Activated gamma-delta T cell treated with anti-CD3 and anti-CD28 coated beads, Interleukin-2, amount 50 U/mL, for 16 hours (primary cell): ENCODE data around the gene COX7A2L.
"Not testable (repeated sequence)": the region's sequence is repeated elsewhere in the genome, so short reads cannot be mapped to it uniquely, and the experiment has no call there.

Source experiments
- DNase-seq: peaks from one replicate; pipeline ENCODE4 v3.0.0-alpha.2; 2020; ENCODE audit warnings: low read depth

Gene COX7A2L

DNA sequence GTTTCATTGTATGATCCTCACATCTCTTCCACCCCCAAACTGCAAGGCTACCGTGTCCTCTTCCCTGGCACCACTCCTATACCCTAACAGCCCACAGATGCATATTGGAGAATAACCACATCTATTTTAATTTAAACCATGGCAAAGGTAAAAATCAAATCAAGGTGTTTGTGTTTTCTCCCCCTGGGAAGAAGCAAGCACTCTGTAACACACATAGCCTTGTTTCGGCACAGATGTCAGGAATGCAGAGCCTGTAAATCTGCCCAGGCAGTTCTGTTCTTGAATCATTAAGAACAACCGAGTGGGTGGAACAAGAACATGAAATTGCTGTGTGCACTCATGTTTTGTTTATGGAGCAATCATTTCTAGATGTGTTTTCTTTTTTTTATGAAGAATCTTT is 6.8 kb upstream of the COX7A2L start:
- DNase-seq, result no peak

DNA sequence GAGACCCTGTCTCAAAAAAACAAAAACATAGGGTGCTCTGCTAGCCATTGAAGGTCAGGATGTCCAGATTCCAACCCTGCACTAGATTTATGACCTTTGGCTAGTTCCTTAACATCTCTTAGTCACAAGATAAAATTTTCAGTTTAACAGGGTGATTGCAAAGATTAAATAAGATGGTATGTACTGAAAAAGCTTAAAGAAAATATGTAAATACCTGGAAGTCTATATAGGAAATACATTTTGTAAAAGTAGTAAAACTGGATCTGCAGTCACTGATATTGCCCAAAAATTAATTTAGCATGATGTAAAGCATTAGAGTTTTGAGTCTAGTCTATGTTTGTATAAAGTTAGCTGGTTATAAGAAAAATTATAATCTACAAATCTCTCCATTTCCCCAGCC is 5.4 kb upstream of the COX7A2L start:
- no peak for DNase-seq

DNA sequence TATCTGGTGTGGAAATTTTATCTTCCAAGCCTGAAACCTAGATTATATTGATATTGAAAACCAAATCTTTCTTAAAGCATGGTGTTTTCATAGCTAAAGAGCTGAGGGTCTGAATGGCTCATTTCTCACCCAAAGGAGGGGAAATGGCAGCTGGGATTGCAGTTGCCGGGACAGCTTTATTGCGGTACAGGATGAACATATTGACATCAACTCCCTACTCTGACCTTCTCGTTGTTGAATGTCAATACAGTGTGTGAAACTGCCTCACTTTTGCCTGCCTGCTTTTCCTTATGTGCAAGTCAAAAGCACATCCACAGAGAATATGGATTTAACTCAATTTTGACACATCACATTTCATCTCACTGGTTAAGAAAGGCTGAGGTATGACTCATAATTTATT is 3.6 kb upstream of the COX7A2L start:
- DNase-seq, result no peak

DNA sequence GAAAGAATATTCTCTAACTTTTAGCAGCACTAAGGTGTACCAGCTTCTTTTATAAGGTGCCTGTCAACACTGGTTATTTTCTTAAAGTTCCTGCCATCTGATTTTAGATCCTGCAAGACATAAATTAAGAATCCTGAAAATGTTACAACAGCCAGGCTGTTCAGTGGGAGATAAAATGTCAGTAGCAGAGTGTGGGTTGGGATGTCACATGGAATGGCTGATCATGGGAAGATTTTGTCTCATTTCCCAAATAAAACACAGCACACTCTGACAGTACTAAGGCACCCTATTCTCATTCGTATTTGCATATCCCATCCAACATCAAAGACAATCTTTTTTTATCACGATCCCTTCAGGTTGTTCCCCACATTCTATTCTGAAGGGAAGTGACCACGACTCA is 2.4 kb upstream of the COX7A2L start:
- DNase-seq, result no peak

DNA sequence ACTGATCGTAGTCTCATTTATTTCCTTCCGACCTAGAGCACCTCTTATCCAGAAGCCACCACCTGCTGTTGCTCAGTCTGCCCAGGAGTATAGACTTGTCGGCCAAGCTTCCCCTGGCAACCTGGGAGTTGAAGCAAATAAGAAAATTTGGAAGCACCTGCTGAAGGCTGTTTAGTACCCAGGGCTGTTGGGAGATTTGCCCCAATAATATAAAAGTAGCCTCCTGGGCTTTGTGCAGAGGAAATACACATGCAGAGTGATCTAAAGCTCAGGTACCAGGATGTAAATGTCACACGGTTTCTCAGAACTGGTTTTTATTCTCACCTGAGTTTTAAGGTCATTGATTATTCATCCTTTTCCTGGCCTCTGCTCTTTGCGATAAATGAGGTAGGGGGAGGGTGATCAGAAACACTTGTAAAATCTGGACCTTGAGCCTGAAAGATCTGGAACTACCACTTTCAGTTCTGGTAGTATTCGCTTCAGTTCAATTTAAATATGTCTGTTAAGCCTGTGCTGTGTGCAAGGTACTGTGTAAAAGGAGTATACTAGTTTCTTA is 789 bp upstream of the COX7A2L start:
- DNase-seq, result no peak

DNA sequence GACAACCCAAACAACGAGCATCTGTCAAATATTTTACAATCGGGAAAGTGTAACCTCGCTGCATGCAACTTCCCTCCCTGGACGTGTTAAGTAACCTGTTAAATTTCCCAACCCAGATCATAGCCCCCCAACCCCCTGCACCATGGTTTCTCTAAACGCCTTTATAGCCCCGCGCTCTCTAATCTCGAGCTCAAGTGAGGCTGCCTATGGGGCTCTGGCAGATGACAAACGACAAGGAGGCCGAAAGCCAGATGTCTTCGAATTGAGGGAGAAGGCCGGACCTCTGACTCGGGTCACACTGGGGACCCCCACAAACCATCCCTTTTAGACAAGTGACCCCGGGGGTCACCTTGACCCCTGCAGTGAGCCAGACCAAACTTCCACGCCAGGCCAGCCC is 526 bp downstream of the COX7A2L start:
- DNase-seq, result no peak

DNA sequence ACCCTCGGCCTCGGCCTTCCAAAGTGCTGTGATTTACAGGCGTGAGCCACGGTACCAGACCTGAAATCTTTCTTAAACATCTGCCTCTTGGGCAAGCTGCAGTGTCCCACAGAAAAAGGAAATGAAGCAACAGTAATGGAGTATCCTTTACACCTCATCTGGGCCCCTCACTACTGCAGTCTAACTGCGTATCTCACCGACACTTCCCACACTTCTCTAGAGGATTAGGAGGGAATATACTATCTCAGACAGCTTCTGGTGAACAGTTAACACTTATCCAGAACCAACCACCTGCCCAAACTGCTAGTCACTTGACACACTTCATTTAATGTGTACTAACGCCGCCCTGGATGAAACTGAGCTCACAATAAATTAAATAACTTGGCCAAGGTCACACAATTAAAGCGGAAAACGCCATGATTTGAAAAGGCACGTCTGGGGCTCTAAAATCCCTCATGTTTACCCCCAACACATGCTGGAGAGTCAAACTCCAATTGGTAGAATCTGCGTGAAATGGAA is 993 bp downstream of the COX7A2L start:
- no peak for DNase-seq

DNA sequence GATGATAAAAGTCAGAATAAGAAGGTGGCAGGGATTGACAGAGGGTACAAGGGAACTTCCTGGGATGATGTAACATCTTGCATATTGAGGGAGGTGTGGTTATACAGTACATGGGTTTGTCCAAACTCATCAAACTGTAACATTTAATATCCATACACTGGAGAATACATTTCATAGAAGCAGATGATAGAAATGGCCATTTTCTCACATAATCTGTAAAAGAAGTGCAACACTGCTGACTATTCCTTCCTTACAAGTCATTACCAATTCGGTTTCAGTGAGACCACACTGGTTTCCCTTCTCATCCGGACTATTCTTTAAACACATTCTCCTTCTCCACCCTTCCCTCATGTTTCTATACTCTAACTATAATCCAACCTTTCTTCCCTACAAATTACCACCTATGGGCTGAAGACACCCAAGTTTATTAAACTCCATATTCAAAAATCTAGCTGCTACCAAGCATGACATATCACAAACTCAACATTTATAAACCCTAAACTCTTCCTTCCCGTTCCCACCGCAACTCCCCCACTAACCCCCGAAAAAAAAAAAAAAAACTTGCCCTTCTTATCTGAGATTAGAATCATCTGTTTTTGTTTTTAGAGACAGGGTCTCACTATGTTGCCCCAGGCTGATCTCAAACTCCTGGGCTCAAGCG is 1.6 kb downstream of the COX7A2L start:
- no peak for DNase-seq

DNA sequence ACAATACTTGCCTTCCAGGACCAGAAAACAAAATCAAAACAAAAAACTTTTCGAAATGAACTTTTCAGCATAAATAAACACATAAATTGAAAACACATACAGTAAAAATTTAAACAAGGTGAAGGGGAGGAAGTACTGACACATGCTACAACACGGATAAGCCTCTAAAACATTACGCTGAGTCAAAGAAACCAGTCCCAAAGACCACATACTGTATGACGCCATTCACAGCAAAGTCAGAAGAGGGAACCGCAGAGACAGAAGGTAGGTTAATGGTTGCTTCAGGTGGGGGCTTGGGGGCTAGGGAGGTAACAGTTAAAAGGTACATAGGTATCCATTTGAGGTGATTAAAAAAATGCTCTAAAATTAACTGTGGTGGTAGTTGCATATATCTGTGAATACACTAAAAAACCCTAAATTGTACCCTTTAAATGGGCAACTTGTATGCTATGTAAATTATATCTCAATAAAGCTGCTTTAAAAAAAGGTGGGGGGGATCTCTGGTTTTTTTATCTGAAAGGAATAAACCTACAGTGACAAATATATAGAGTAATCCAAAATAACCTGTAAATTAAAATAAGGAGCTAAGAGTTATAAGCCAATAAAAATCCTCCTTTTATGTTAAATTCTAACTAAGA is 7.1 kb downstream of the COX7A2L start:
- DNase-seq, result no peak

DNA sequence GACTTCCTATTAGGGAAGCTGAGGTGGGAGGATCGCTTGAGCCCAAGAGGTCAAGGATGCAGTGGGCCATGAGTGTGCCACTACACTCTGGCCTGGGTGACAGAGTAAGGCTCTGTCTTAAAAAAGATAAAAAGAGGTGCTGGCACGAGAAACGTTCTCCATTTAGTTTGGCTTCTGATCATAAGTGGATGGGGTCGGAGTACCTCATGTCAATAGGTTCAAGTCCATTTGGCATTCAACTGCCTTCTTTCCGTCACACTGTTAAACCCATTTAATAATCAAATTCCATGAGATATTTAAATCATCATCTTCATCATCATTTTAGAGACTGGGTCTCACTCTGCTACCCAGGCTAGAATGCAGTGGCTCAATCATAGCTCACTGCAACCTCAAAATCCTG is 9.2 kb downstream of the COX7A2L start:
- no peak for DNase-seq

DNA sequence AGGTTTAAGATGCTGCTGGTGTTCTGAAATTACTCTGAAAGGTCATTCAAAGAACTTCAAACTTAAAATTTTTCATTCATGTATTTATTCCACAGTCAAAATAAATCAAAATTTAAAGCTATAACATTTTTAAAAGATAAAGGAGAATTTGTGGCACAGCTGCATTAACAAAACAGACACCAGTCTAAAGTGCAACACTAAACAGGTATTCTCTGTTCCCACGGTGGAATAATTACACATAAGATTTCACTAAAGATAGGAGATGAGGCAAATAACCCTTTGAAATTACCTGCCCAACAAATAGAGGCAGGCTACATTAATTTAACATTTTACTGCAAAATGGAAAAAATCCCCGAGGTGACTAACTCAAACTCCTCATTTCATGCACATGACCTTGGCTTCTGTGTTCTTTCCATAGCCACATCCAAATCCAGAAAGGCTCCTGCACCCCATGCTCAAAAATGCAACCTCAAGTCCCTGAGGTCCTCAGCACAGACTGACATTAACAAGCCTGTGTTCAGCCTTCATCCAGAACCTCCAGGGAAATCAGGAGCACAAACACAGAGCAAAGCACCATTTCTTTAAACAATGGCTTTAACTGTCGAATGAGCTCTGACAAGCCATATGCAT is 10.5 kb downstream of the COX7A2L start:
- DNase-seq, result no peak

DNA sequence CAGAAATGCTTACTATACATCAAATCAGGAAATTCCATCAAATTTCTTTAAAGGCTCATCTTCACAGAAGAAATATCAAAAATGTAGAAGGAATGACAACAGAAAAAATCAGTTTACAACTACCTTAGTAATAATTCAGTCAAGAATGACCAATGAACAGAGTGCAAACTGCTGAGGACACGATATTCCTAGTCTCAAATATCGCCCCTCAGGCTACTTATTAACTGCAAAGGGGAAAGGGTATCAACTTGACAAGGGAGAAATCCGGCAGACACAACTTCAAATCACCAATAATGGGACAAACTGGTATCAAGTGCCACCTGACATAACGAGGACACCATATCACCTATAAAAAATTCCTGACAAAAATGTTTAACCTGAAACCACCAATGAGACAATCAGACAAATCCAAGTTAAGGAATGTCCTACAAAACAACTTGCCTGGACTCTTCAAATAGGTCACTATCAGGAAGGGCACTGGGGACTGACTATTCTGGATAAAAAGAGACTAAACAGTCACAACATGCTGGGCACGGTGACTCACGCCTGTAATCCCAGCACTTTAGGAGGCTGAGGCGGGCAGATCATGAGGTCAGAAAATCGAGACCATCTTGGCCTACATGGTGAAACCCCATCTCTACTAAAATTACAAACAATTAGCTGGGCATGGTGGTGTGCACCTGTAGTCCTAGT is 12.8 kb downstream of the COX7A2L start:
- no peak for DNase-seq

DNA sequence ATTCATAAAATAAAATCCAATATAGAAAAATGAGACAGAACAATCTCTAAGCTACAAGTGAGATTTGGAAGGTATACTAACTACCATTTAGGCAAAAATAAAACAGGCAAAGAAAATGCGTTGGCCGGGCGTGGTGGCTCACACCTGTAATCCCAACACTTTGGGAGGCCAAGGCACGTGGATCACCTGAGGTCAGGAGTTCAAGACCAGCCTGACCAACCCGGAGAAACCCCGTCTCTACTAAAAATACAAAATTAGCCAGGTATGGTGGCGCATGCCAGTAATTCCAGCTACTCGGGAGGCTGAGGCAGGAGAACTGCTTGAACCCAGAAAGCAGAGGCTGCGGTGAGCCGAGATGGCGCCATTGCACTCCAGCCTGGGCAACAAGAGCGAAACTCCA is 13.5 kb downstream of the COX7A2L start:
- not testable (repeated sequence) for DNase-seq

DNA sequence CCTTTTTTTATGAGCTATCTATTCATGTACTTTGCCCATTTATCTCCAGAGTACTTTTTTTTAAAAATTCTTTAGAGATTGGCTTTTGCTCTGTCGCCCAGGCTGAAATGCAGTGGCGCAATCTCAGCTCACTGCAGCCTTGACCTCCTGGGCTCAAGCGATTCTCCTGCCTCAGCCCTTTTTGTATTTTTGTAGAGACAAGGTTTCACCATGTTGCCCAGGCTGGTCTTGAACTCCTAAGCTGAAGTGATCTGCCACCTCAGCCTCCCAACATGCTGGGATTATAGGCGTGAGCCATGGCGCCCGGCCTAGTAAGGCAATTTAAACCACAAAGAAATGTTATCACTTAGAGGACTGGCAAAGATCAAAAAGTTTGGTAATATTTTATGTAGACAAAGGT is 14.2 kb downstream of the COX7A2L start:
- not testable (repeated sequence) for DNase-seq

DNA sequence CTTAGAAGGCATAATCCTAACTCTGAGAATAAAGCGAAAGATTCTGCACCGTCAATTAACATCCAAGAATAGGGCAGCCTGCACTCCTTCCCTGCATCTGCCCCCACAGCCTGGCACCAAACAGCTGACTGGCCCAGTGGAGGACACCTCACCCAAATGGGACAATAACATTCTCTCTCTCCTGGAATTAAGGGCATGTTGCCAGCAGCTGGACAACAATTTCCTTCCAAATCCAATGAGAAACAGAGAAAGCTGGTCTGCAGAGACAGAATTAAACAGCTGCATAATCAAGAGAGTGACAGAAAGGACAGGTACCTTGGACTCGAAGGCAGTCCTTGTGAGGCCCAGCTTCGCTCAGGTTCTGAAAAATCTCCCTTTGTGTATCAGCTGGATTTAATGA is 15.0 kb downstream of the COX7A2L start:
- no peak for DNase-seq

DNA sequence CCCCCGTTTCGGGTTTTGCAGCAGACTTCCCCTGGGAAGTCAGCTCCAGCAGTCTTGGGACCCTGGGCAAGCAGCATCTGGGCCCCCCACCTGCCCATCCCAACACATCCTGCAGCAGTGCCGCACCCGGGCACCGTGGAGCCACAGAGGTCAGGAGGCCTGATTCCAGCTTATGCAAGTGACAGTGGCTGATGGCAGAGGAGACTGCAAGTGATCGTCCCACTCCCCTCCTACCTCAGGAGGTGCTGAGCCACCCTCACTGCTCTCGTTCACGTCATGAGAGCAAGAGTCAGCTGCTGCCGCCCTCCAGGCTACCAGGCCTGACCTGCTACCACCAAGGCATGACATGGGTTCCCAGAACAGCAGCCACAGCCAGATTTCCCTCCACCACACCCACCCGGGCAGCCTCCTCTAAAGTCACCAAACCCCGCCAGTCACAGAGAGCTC is 18.2 kb downstream of the COX7A2L start:
- DNase-seq, result no peak

DNA sequence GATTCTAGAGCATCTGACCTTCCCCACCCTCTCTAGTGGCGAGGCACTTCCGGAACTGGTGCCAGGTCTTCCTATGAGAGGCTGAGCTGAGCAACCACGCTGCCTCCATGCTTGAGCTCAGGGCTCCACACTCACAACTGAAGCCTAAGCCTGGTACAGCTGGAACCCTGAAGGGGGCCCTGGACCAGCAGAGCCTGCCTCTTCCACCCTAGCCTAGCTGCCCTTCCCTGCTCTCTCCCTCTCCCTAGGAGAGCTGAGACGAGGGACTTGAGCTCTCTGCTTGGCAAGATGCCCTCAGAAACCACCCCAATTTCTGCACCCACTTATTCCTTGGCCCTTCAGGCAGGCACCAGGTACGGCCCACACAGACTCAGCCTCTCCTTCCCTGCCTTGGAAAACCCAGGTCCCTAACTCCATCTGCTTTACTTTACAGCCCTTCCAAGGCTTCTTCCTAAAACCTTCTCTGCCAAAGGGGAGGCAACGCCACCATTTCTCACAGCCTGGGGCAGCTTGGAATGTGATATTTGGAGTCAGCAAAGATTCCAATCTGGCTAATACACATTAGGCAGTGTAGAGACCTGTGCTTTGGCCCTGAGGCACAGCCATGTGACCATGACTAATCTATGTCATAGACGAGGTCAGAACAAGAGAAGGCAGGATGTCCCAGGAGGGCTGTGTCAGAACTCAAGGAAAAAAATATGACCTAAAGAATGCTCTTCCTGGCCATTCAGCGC is 18.8 kb downstream of the COX7A2L start:
- no peak for DNase-seq

DNA sequence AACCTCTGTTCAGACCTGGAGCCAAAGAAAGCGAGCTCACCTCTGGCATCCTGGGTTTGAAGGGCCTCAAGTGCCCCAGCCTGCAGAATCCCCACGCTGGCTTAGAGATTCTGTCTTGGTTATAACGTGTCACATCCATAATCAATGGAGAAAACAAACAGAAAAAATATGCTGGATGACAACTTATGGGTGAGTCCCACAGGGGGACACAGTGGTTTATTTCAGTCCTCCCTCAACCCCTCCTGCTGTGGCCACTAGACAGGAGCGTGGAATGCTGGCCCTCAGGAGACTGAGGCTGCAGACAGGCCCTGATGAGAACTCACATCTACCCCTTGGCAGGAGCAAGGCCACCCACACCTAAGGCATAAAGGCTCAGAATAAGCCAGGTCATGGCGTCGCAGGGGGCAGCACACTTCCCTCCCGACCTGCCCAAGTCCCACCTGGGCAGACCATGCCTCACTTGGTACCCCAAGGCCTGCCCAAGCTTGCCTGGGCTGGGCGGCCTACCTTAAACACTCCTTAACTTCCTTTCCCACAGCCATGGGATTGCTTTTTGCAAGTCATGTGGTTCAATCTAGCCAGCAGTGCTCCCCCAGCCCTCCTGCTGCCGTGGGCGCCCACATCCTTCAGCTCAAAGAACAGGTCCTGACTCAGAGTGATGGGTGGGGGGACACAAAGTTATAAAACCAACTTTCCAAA is 19.9 kb downstream of the COX7A2L start:
- DNase-seq, result no peak

DNA sequence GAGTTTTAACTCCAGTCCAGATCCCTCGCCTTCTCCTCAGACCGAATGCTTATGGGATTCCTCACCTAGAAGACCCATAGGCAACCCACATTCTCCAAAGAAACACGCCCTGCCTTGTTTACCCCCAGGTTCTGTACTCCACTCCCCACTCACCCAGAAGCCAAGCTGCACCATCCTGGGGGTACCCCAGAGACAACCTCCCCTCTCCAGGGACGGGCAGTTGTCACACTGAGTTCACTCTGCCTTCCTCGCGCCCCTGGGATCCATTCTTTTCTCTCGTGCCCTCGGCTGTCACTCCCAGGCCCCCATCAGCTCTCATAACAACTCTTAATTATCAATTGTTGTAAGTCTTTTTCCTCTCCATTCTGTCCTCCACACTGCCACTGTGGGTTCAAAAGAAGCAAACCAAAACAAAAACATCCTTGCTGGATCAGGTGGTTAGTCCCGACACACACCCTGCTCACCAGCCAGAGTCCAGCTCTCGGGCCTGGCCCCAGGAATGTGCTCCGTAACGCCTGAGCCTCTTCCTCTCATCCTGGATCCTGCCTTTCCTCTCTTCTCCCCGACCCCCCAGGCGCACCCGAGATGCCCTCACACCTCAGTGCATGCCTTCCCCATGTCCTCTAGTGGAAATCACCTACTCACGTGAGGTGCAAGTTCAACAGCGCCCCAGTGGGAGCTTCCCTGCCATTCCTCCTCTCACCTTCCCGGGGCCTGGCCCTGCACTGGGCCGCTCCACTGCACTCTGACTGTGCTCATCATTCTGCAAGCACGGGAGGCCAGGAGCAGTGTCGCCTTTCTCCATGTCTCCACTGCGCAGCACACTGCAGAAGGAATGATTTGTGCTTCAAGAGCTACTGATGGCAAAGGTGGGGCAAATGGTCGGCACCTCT is 20.7 kb downstream of the COX7A2L start:
- DNase-seq, result no peak
